GM12878 (cell line): Measurements from ENCODE around the gene ABCF1. TPM values are rescaled to one million over a fixed set of nuclear protein-coding genes. Genes with fewer than 3 reads are reported as not detected.

Source experiments
- ATAC-seq: fragments of 200-7000 bp; cut with Tn5 transposase; 3 replicates; pipeline ENCODE4 v1.9.1; 2020; ENCODE audit warnings: mild to moderate bottlenecking, moderate library complexity
- BruUV-seq: library from RNA; stranded (reverse); fragments of 400-500 nt; replicated peaks from 2 replicates; lab custom pipeline; 2021; lab: Mats Ljungman, UMichigan
- CTCF ChIA-PET: fragments of 300-600 bp; sonication (Branson Sonifier 250); formaldehyde crosslinking; extraction: SDS; loops from one replicate; lab custom pipeline; 2021; ENCODE audit warnings: inconsistent platforms; lab: Yijun Ruan, JAX
- POLR2A ChIA-PET: fragments of 350-600 bp; formaldehyde crosslinking; extraction: SDS; loops from one replicate; lab custom pipeline; 2021; ENCODE audit warnings: inconsistent platforms; lab: Charles Lee
- RAD21 ChIA-PET: fragments of 300-600 bp; sonication (Branson Sonifier 250); formaldehyde crosslinking; loops from one replicate; lab custom pipeline; 2023; ENCODE audit warnings: antibody characterized with exemption; ENCODE audit not compliant: unreplicated experiment; lab: Charles Lee
- SMC1A ChIA-PET: fragments of 300-600 bp; sonication (Branson Sonifier 250); formaldehyde crosslinking; loops from one replicate; lab custom pipeline; 2023; ENCODE audit not compliant: unreplicated experiment, uncharacterized antibody; lab: Charles Lee
- DNase-seq: peaks from one replicate; pipeline ENCODE4 v3.0.0-alpha.2; 2011; ENCODE audit warnings: low read depth, low spot score
- FAIRE-seq: peaks from 3 replicates; lab custom pipeline; 2011; peaks lifted over from hg19 to GRCh38; lab: Jason Lieb, UNC
- H2AFZ ChIP-seq: 2 replicates; pipeline ENCODE4 v1.6.0; 2011; ENCODE audit warnings: low read depth, low read length, control low read depth; ENCODE audit not compliant: control insufficient read depth
- H3K27ac ChIP-seq: 2 replicates; pipeline ENCODE4 v1.5.1; 2011; ENCODE audit warnings: control low read depth; ENCODE audit not compliant: control insufficient read depth, insufficient read depth
- H3K27me3 ChIP-seq, 2 experiments: replicated peaks in 1 of 2; 2 replicates each; pipeline versions ENCODE4 v1.6.0 to v1.6.1; 2011; ENCODE audit warnings: low read length in 1 of 2; ENCODE audit not compliant: control insufficient read depth in 2 of 2, insufficient read depth in 2 of 2
- H3K36me3 ChIP-seq, 2 experiments: 2 replicates each; pipeline ENCODE4 v1.5.1; 2011; ENCODE audit warnings: low read length in 1 of 2; ENCODE audit not compliant: control insufficient read depth in 2 of 2, insufficient read depth in 2 of 2
- H3K4me1 ChIP-seq: 2 replicates; pipeline ENCODE4 v1.6.1; 2011; ENCODE audit warnings: mild to moderate bottlenecking, low read length, moderate library complexity, mixed read lengths; ENCODE audit not compliant: control insufficient read depth, insufficient read depth
- H3K4me2 ChIP-seq: 2 replicates; pipeline ENCODE4 v1.6.0; 2011; ENCODE audit warnings: control low read depth; ENCODE audit not compliant: control insufficient read depth, insufficient read depth
- H3K4me3 ChIP-seq: fragments of 200-600 bp; sonication (generic); 2 replicates; pipeline ENCODE4 v1.5.1; 2016
- H3K79me2 ChIP-seq: 2 replicates; pipeline ENCODE4 v1.6.0; 2011; ENCODE audit warnings: low read length; ENCODE audit not compliant: control insufficient read depth, insufficient read depth
- H3K9ac ChIP-seq: 2 replicates; pipeline ENCODE4 v1.8.0; 2011; ENCODE audit warnings: low read length, control low read depth, mixed read lengths; ENCODE audit not compliant: control insufficient read depth, insufficient read depth
- H3K9me3 ChIP-seq: replicated peaks from 3 replicates; pipeline ENCODE4 v1.5.1; 2011; ENCODE audit warnings: mild to moderate bottlenecking, low read length; ENCODE audit not compliant: control insufficient read depth, insufficient read depth
- H4K20me1 ChIP-seq: 2 replicates; pipeline ENCODE4 v1.6.0; 2011; ENCODE audit not compliant: control insufficient read depth, insufficient read depth
- BACH1 ChIP-seq: fragments of 450-650 bp; IDR thresholded peaks from 2 replicates; pipeline ENCODE4 v1.6.1; 2017; ENCODE audit warnings: mild to moderate bottlenecking, borderline replicate concordance
- E2F4 ChIP-seq: IDR thresholded peaks from 2 replicates; pipeline ENCODE4 v1.6.1; 2012; ENCODE audit warnings: low read depth, low read length, improper control_type of control experiment
- ESRRA ChIP-seq: IDR thresholded peaks from 2 replicates; pipeline ENCODE4 v1.6.1; 2012; ENCODE audit warnings: mild to moderate bottlenecking, low read length, improper control_type of control experiment
- JUNB ChIP-seq: IDR thresholded peaks from 2 replicates; pipeline ENCODE4 v1.6.1; 2016; ENCODE audit warnings: antibody characterized with exemption, mild to moderate bottlenecking
- JUND ChIP-seq: IDR thresholded peaks from 2 replicates; pipeline ENCODE4 v1.6.1; 2012; ENCODE audit warnings: low read depth, mild to moderate bottlenecking, low read length, improper control_type of control experiment, moderate library complexity
- NFIC ChIP-seq: IDR thresholded peaks from 2 replicates; pipeline ENCODE4 v1.6.1; 2012; ENCODE audit warnings: low read depth, mild to moderate bottlenecking, inconsistent platforms, low read length, moderate library complexity
- PRDM15 ChIP-seq: fragments of 450-650 bp; formaldehyde crosslinking; IDR thresholded peaks from 2 replicates; pipeline ENCODE4 v1.4.0; 2020; ENCODE audit warnings: mild to moderate bottlenecking, moderate library complexity
- REST ChIP-seq: IDR thresholded peaks from 2 replicates; pipeline ENCODE4 v1.6.1; 2012; ENCODE audit warnings: mild to moderate bottlenecking, low read depth, low read length
- ZNF207 ChIP-seq: fragments of 450-650 bp; IDR thresholded peaks from 2 replicates; pipeline ENCODE4 v1.6.1; 2014; ENCODE audit warnings: antibody characterized with exemption, mild to moderate bottlenecking, borderline replicate concordance
- WGBS: methylation state at CpG from one replicate; pipeline ENCODE4 v1.1.6; 2016; ENCODE audit warnings: low lambda C conversion rate; ENCODE audit not compliant: insufficient replicate concordance, insufficient coverage; ENCODE audit errors: missing lambda C conversion rate; 5-methylcytosine and 5-hydroxymethylcytosine counted together
- in situ Hi-C: fragments of 300-500 bp; cut with MboI; formaldehyde crosslinking; loops from 9 replicates; pipeline ENCODE4 v1.14.3; 2018; ENCODE audit warnings: mixed read lengths
- intact Hi-C: fragments of 100-400 bp; cut with micrococcal nuclease; formaldehyde crosslinking; loops from one replicate; pipeline ENCODE4 v1.14.2; 2022; ENCODE audit not compliant: unreplicated experiment
- polyA plus RNA-seq, 11 experiments: library from polyadenylated mRNA; depleted of rRNA in 4 of 11; unstranded in 6 of 11; stranded (reverse) in 5 of 11; fragments of >200 nt; fragmentation: Nextera tagmentation in 4 of 11; fragmentation: Illumina TruSeq in 1 of 11; extraction: Ambion mirVana in 4 of 11; extraction: Trizol in 1 of 11; gene quantifications; 1 replicate in 1 of 11; 2 replicates in 10 of 11; pipeline versions ENCODE4 v1.2.1 to v1.2.3, GENCODE V29; 2011 to 2016; ENCODE audit warnings: inconsistent platforms in 2 of 11, missing spikeins in 2 of 11, low read depth in 1 of 11
- total RNA-seq, 4 experiments: library from RNA; depleted of rRNA in 3 of 4; stranded (reverse); fragments of >200 nt in 3 of 4; fragmentation: Illumina TruSeq in 1 of 4; extraction: Trizol in 1 of 4; gene quantifications; 2 replicates each; pipeline versions ENCODE4 v1.2.1 to v1.2.3, GENCODE V29; 2013 to 2021
- TF ChIP-seq, protein P1 (sequence below): IDR thresholded peaks from 2 replicates; pipeline ENCODE4 v1.6.1; 2011; ENCODE audit warnings: low read depth, low read length, improper control_type of control experiment, borderline replicate concordance

Gene ABCF1
- total and polyA plus RNA-seq, 10 of the 15 experiments (the other 5 are each of a cell fraction or from before 2014, with no cell fraction given), result 21.3 to 79.6 (median 55.9) TPM

DNA sequence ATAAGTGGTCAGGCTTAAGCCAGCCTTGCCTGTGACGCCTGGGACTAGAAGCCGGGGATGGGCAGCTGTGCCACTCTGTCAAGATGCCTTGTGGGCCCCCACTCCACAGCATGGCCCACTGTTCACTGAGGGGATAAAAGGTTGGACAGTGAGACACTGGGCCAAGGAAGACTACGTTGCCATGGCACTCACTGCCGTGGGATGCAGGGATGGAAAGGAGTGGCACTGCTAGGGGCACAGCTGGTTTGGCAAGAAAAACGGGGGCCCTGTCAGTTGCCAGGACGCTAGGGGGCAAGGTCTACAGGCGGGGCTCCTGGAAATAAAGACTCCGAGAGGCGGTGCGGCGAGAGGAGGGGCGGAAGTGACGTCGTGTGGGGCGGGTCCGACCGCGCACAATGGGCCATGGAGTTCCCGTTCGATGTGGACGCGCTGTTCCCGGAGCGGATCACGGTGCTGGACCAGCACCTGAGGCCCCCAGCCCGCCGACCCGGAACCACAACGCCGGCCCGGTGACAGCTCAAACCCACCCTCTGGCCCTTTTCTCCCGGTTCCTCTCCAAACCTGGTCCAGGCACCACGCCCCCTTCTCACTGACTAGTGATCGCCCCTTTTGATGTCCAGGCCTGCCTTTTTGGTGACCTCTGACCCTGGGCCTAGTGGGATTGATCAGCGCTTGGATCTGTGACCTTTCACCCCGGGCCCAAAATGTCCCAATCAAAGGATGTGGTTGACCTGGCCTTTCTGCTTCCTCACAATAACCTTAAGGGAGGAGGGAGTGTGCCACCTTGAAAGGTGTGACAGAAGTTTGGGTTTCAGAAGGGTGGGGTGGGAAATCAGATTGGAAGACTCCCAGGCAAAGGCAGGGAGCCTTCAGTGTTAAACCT is 55.5 kb downstream of the ABCF1 start, which contains the start of gene ATAT1 (continued):
- TF ChIP-seq ZNF207 (no peak), JUNB (no peak), PRDM15 (CRISPR knock-in tag) (no peak)
- TF ChIP-seq, protein P1, sequence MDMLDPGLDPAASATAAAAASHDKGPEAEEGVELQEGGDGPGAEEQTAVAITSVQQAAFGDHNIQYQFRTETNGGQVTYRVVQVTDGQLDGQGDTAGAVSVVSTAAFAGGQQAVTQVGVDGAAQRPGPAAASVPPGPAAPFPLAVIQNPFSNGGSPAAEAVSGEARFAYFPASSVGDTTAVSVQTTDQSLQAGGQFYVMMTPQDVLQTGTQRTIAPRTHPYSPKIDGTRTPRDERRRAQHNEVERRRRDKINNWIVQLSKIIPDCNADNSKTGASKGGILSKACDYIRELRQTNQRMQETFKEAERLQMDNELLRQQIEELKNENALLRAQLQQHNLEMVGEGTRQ, result no peak

DNA sequence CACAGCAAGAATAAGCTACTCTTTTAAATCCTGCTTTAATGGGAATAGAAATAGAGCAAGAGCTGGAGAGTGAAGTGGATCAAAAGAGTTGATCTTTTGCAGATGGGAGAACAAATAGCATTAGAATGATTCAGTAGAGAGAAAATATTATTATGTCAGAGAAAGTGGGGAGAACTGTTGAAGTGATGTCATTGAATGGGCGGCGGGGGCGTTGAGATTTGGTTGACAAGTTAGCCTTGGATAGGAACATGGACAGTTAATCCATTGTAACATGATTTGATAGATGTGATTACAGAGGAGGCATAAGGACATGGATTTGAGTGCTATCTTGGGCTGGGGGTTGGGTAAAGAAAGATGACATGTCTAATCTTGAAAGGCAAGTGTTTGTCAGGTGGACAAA is 64.6 kb downstream of the ABCF1 start:
- H3K9ac ChIP-seq, result no peak overlapping the region
- no peak overlapping the region for H3K4me3 ChIP-seq
- ATAC-seq, result no peak
- no peak overlapping the region for H3K27ac ChIP-seq
- no peaks in the 10 kb centered on the region for H3K9me3 ChIP-seq
- no peak for TF ChIP-seq ESRRA
- no peak for TF ChIP-seq NFIC
- no peak for TF ChIP-seq BACH1
- TF ChIP-seq JUND, result no peak
- no peak for TF ChIP-seq E2F4
- no peak for TF ChIP-seq REST
- ChIA-PET CTCF (no interaction called here), RAD21 (no interaction called here), SMC1A (no interaction called here), POLR2A (no interaction called here)
- BruUV-seq, result no TSS peak
- no peak for FAIRE-seq
- H3K79me2 ChIP-seq, result no peaks in the 10 kb centered on the region
- no peak overlapping the region for H2AFZ ChIP-seq
- intact Hi-C loops, result no loop called here
- no peak for DNase-seq
- WGBS, result 97% methylated on average over 3 of the region's 3 CpGs
- no peaks in the 10 kb centered on the region for H3K4me1 ChIP-seq
- H3K27me3 ChIP-seq, result no peaks in the 10 kb centered on the region
- H3K4me2 ChIP-seq, result no peak overlapping the region
- H4K20me1 ChIP-seq, result no peaks in the 10 kb centered on the region
- peaks cover 0 to 6% of the 10 kb centered on the region in 2 experiments; a peak in 1 of 4 replicates for H3K36me3 ChIP-seq
- in situ Hi-C loops, result no loop called here
